Karpas-422 (cell line): ENCODE results near the gene SERPIND1. TPM values are rescaled to one million over a fixed set of nuclear protein-coding genes. Genes with fewer than 3 reads are reported as not detected.
"Not testable (repeated sequence)": the region's sequence is repeated elsewhere in the genome, so short reads cannot be mapped to it uniquely, and the experiment has no call there.

Experiments
- DNase-seq: peaks from one replicate; pipeline ENCODE4 v3.0.0-alpha.2; 2015
- H2AFZ ChIP-seq: fragments of 200-600 bp; sonication (generic); 2 replicates; pipeline ENCODE4 v1.6.1; 2014; ENCODE audit warnings: antibody characterized with exemption, low read length, mixed read lengths
- H3K27ac ChIP-seq: fragments of 200-600 bp; sonication (generic); 2 replicates; pipeline ENCODE4 v1.5.1; 2014; ENCODE audit warnings: mild to moderate bottlenecking, low read length, moderate library complexity
- H3K27me3 ChIP-seq: fragments of 200-600 bp; sonication (generic); 2 replicates; pipeline ENCODE4 v1.6.1; 2014; ENCODE audit warnings: low read length, mixed read lengths
- H3K36me3 ChIP-seq: fragments of 200-600 bp; sonication (generic); 2 replicates; pipeline ENCODE4 v1.6.1; 2014; ENCODE audit warnings: low read length, mixed read lengths; ENCODE audit not compliant: insufficient read depth
- H3K4me1 ChIP-seq: fragments of 200-600 bp; sonication (generic); 2 replicates; pipeline ENCODE4 v1.6.1; 2014; ENCODE audit warnings: mild to moderate bottlenecking, low read length, mixed read lengths
- H3K4me2 ChIP-seq: fragments of 200-600 bp; sonication (generic); 2 replicates; pipeline ENCODE4 v1.6.1; 2014; ENCODE audit warnings: low read length, low read depth, mild to moderate bottlenecking; ENCODE audit not compliant: poor library complexity, severe bottlenecking
- H3K4me3 ChIP-seq: fragments of 200-600 bp; sonication (generic); 2 replicates; pipeline ENCODE4 v1.5.1; 2014; ENCODE audit warnings: mild to moderate bottlenecking, antibody characterized with exemption, low read length, mixed read lengths
- H3K79me2 ChIP-seq: fragments of 200-600 bp; sonication (generic); 2 replicates; pipeline ENCODE4 v1.6.1; 2014; ENCODE audit warnings: mild to moderate bottlenecking, low read length, mixed read lengths
- H3K9ac ChIP-seq: fragments of 200-600 bp; sonication (generic); 2 replicates; pipeline ENCODE4 v1.6.0; 2014; ENCODE audit warnings: low read length
- H3K9me2 ChIP-seq: fragments of 200-600 bp; sonication (generic), shearing (Covaris generic); replicated peaks from 2 replicates; pipeline ENCODE4 v1.6.0; 2014; ENCODE audit warnings: mild to moderate bottlenecking, low read length, moderate library complexity; ENCODE audit not compliant: insufficient read depth
- H3K9me3 ChIP-seq: fragments of 300-700, 200-600 bp; sonication (generic); 2 replicates; pipeline ENCODE4 v1.6.1; 2014; ENCODE audit warnings: low read length, mixed read lengths
- H4K20me1 ChIP-seq: fragments of 200-600 bp; sonication (generic); 2 replicates; pipeline ENCODE4 v1.6.1; 2014; ENCODE audit warnings: mild to moderate bottlenecking, antibody characterized with exemption, low read length, low read depth; ENCODE audit not compliant: insufficient read depth
- total RNA-seq: library from RNA; depleted of rRNA; stranded (reverse); fragments of >200 nt; shearing (Covaris generic); gene quantifications from 2 replicates; pipeline ENCODE4 v1.2.3, GENCODE V29; 2014; ENCODE audit warnings: low replicate concordance

SERPIND1 gene
- total RNA-seq, 1 experiment from 2014 or later: not detected

DNA sequence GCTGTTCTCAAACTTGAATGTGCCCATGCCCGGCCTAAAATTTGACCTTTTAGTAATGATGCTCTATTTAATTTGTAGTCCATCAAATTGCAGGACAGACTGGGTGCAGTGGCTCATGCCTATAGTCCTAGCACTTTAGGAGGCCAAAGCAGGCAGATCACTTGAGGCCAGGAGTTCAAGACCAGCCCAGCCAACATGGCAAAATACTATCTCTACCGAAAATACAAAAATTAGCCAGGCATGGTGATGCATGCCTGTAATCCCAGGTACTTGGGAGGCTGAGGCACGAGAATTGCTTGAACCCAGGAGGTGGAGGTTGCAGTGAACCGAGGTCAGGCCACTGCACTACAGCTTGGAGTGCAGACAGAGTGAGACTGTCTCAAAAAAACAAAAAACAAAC is 51.3 kb downstream of the SERPIND1 start:
- not testable (repeated sequence) for H4K20me1 ChIP-seq, H3K9ac ChIP-seq, H3K27me3 ChIP-seq, H3K27ac ChIP-seq, H3K4me3 ChIP-seq, H3K9me3 ChIP-seq, H3K79me2 ChIP-seq, H2AFZ ChIP-seq, H3K9me2 ChIP-seq, H3K4me2 ChIP-seq, DNase-seq, H3K4me1 ChIP-seq
- peaks cover 13% of the 10 kb centered on the region; the same call in 1 of the 2 replicates for H3K36me3 ChIP-seq

GRCh38 chr22:20825624-20826023 is 51.7 kb downstream of the SERPIND1 start:
- Histone ChIP-seq H3K79me2 (0 out of 2 replicates have a peak, but pooled peaks cover 3% of the 10 kb centered on the region), H3K27ac (no peak overlapping the region), H3K9ac (no peak overlapping the region), H2AFZ (no peak overlapping the region), H3K4me2 (no peak overlapping the region), H3K4me3 (no peak overlapping the region), H4K20me1 (no peaks in the 10 kb centered on the region), H3K9me2 (no peaks in the 10 kb centered on the region), H3K9me3 (no peaks in the 10 kb centered on the region), H3K27me3 (no peaks in the 10 kb centered on the region), H3K36me3 (peaks cover 17% of the 10 kb centered on the region; the same call in 1 of the 2 replicates), H3K4me1 (no peaks in the 10 kb centered on the region)
- DNase-seq: no peak

DNA sequence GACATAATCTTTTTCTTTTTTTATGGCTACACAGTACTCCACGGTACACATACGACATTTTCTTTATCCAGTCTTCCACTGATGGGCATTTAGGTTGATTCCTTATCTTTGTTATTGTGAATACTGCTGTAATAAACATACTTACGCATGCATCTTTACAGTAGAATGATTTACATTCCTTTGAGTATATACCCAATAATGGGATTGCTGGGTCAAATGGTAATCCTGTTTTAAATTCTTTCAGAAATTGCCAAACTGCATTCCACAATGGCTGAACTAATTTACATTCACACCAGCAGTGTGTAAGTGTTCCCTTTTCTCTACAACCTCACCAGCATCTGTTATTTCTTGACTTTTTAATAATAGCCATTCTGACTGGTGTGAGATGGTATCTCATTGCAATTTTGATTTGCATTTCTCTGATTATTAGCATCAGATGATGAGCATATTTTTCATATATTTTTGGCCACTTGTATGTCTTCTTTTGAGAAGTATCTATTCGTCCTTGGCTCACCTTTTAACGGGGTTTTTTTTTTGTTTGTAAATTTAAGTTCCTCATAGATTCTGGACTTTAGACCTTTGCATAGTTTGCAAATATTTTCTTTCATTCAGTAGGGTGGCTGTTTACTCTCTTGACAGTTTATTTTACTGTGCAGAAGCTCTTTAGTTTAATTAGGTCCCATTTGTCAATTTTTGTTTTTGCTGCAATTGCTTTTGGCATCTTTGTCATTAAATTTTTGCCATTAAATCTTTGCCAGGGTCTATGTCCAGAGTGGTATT is 52.6 kb downstream of the SERPIND1 start:
- not testable (repeated sequence) for H3K4me2 ChIP-seq, H3K9me2 ChIP-seq
- H3K36me3 ChIP-seq: peaks cover 24% of the 10 kb centered on the region; the same call in 1 of the 2 replicates

DNA sequence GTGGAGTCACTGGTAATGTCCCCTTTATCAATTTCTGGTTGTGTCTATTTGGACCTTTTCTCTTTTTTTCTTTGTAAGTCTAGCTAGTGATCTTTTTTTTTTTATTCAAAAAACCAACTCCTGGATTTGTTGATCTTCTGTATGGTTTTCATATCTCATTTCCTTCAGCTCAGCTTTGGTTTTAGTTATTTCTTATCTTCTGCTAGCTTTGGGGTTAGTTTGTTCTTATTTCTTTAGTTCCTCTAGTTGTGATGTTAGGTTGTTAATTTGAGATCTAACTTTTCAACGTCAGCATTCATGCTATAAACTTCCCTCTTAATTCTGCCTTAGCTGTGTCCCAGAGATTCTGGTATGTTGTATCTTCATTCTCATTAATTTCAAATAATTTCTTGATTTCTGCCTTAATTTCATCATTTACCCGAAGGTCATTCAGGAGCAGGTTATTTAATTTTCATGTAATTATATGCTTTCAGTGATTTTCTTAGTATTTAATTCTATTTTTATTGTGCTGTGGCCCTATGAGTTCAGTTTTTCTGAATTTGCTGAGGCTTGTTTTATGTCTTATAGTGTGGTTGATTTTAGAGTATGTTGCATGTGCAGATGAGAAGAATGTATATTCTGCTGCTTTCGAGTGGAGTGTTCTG is 55.7 kb downstream of the SERPIND1 start:
- no peaks in the 10 kb centered on the region for H4K20me1 ChIP-seq
- H3K79me2 ChIP-seq: peaks cover 4% of the 10 kb centered on the region
- no peak overlapping the region for H3K4me3 ChIP-seq
- no peak overlapping the region for H3K4me2 ChIP-seq
- H3K9ac ChIP-seq: no peak overlapping the region
- H3K36me3 ChIP-seq: peaks cover 27% of the 10 kb centered on the region; the same call in 1 of the 2 replicates
- no peak overlapping the region for H3K27ac ChIP-seq
- H3K4me1 ChIP-seq: no peaks in the 10 kb centered on the region
- H3K27me3 ChIP-seq: no peaks in the 10 kb centered on the region
- H3K9me3 ChIP-seq: no peaks in the 10 kb centered on the region
- DNase-seq: no peak
- H3K9me2 ChIP-seq: no peaks in the 10 kb centered on the region
- H2AFZ ChIP-seq: no peak overlapping the region

More for the DNA sequence above, 52.6 kb downstream of the SERPIND1 start:
- not testable (repeated sequence) for H3K9ac ChIP-seq, H3K4me3 ChIP-seq, DNase-seq, H3K79me2 ChIP-seq, H3K27me3 ChIP-seq, H2AFZ ChIP-seq, H3K9me3 ChIP-seq, H4K20me1 ChIP-seq, H3K4me1 ChIP-seq, H3K27ac ChIP-seq

- H3K4me1 ChIP-seq: no peaks in the 10 kb centered on the region; the same call in 1 of the 2 replicates
- H3K9me2 ChIP-seq: no peaks in the 10 kb centered on the region
- DNase-seq: no peak
- no peaks in the 10 kb centered on the region for H3K27me3 ChIP-seq
- no peak overlapping the region for H3K4me2 ChIP-seq
- H3K9ac ChIP-seq: no peak overlapping the region
- peaks cover 33% of the 10 kb centered on the region; the same call in 1 of the 2 replicates for H3K36me3 ChIP-seq
- no peaks in the 10 kb centered on the region for H4K20me1 ChIP-seq
- no peak overlapping the region for H3K4me3 ChIP-seq
- no peaks in the 10 kb centered on the region for H3K9me3 ChIP-seq
- no peak overlapping the region for H3K27ac ChIP-seq
- peaks cover 38% of the 10 kb centered on the region for H3K79me2 ChIP-seq
- H2AFZ ChIP-seq: no peak overlapping the region
Observed at GRCh38 chr22:20833225-20833665, 59.3 kb downstream of the SERPIND1 start.

DNA sequence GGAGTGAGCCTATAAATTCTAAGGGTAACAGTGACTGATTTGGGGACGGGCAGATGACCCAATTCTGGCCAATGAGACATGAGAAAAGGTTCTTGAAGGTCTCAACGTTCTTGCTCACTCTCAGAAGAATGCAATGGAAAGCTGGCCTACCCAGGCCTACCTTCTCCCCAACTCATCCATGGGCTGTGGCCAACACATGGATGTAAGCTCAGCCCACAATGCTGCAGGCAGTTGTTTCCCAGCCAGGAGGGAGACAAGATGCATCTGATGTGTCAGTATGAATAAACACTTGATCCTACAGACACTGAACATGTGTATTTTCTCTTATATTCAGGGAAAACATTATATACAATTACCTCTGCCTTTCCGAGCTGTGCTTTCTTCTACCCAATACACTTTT is 60.3 kb downstream of the SERPIND1 start:
- Histone ChIP-seq H3K36me3 (peaks cover 33% of the 10 kb centered on the region; the same call in 1 of the 2 replicates), H3K4me2 (no peak overlapping the region)

DNA sequence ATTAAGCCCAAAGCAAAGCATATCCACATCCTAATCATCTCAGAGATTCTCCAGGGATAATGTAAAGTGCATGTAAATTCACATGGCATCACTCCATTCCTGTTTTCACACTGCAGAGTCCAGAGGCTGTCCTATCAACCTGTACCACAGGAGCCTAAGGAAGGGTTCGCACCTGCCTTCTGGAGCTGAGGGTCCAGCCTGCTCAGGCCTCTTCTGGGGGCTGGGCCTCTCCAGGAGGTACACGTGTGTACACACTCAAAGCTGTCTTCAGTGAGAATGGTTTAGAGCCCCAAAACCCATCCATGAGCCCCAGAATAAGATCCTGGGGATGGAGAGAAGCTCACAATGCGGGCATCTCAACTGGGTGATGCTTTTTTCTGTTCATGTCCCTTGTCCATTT is 60.8 kb downstream of the SERPIND1 start:
- peaks cover 33% of the 10 kb centered on the region; the same call in 1 of the 2 replicates for H3K36me3 ChIP-seq
- no peaks in the 10 kb centered on the region for H3K9me3 ChIP-seq
- H3K27ac ChIP-seq: no peak overlapping the region
- H3K27me3 ChIP-seq: no peaks in the 10 kb centered on the region
- H3K9ac ChIP-seq: no peak overlapping the region
- DNase-seq: no peak
- no peak overlapping the region for H3K4me3 ChIP-seq
- H3K4me2 ChIP-seq: no peak overlapping the region
- no peaks in the 10 kb centered on the region for H3K9me2 ChIP-seq
- no peaks in the 10 kb centered on the region; the same call in 1 of the 2 replicates for H3K4me1 ChIP-seq
- H2AFZ ChIP-seq: no peak overlapping the region
- no peaks in the 10 kb centered on the region for H4K20me1 ChIP-seq
- peaks cover 53% of the 10 kb centered on the region for H3K79me2 ChIP-seq

More for the DNA sequence above, 60.3 kb downstream of the SERPIND1 start:
- H3K4me1 ChIP-seq: no peaks in the 10 kb centered on the region; the same call in 1 of the 2 replicates
- no peaks in the 10 kb centered on the region for H3K9me2 ChIP-seq
- no peaks in the 10 kb centered on the region for H4K20me1 ChIP-seq
- H2AFZ ChIP-seq: no peak overlapping the region
- H3K27ac ChIP-seq: no peak overlapping the region
- H3K9me3 ChIP-seq: no peaks in the 10 kb centered on the region
- DNase-seq: no peak
- no peak overlapping the region for H3K4me3 ChIP-seq
- H3K9ac ChIP-seq: no peak overlapping the region
- H3K27me3 ChIP-seq: no peaks in the 10 kb centered on the region
- H3K79me2 ChIP-seq: peaks cover 48% of the 10 kb centered on the region
